Measurements from ENCODE around the gene TSPAN5.
A peak's percentile ranks its signal among the peaks of the same experiment; 100 is the strongest.

The TSPAN5 gene

GRCh38 chr4:98672583-98673287, 14.3 kb upstream of the TSPAN5 start:
- DNase-seq: no peak

GRCh38 chr4:98671131-98671530, 12.7 kb upstream of the TSPAN5 start:
- DNase-seq: no peak

GRCh38 chr4:98670186-98670585, 11.8 kb upstream of the TSPAN5 start:
- no peak for DNase-seq

DNA sequence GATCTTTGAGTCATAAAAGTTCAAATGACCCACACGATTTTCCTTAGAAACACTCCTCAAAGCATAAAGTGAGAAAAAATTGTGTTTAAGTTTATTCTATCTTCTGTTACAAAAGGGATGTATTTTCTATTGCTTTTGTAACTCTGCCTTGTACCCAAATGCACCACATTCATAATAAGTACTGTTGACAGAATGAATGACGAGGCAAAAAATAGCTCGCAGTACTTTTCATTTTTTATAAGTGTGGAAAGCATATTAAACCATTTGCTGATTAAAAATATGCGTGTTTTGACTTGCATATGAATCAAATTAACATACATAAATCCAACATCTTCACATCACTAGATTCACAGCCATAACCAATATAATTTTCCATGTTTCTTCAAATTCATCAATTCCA, 11.2 kb upstream of the TSPAN5 start:
- DNase-seq: no peak

- no peak for DNase-seq
Observed at GRCh38 chr4:98664959-98665358, 6.5 kb upstream of the TSPAN5 start.

GRCh38 chr4:98663226-98664006, 5.0 kb upstream of the TSPAN5 start:
- no peak for DNase-seq

- DNase-seq: peak; percentile 17
Observed at GRCh38 chr4:98662626-98663225, 4.3 kb upstream of the TSPAN5 start.

DNA sequence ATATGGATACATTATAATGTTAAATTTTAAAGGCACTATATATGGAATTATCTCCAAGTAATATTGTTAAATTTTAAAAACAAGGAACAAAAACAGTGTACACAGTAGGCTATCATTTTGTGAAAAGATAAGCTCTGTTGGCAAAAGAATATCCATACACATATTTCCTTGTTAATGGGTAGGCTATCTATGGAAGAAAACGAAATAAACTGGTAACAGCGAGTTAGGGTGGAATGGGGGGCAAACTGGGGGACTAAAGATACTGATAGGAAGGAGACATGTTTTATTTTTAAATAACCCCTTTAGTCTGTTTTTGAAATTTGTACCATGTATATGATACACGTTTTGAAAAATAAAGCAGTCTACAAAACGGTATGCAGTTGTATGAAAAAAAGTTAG, 3.6 kb upstream of the TSPAN5 start:
- DNase-seq: no peak

GRCh38 chr4:98661371-98662054, 3.1 kb upstream of the TSPAN5 start:
- no peak for DNase-seq

- no peak for DNase-seq
Observed at GRCh38 chr4:98659741-98660462, 1.5 kb upstream of the TSPAN5 start.

DNA sequence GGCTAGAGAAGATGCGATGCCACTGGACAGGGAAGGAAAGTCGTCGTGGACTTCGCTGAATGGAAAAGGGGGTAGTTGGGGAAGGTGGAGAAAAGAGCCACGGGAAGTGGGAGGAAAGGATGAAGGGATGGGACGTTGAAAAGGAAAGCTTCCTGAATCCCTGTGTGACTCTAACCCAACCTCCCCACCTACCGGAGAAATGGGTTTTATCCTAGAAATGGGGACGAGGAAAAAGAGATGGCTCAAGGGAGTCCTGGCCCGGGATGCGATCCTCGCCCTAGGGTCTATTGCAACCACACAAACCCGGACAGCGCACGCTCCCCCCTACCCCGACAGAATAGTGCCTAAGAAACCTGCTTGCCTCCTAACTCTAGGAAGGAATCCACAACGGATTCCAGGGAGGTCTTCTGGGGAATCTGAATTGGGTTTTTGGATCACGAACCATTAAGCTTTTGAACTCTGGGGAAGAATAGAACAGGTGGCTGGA, 738 bp upstream of the TSPAN5 start:
- DNase-seq: no peak

DNA sequence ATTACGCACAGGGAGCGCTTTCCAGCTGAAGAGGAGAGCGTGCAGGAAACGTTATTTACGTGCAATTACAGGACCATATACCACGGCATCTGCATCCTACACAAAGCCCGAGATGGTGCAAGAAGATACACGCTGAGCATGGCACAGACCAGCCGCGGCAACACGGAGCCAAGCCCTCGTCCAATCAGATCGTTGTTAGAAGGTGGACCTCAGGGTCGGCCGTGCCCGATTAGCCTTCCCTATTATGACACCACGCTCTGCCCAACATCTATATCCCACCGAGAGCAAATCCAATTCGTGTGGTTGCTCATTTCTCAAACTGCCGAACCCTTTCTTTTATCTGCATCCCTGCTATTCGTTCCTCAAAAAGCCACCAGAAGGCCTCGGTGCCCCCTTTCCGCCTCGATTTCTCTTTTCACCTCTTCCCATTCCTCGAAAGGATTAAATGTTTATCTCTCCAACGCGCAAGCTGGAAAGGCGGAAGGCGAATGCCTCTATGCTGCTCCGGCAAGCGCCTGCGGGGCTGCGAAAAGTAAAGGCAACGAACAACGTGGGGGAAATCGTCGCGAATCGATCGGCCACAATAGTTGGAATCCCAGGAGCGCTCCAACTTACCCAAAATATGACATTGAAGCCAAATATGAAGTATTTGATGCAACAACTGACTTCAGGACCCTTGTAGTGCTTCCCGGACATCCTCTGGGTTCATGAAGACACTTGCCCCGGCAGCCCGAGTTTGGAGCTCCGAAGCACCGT, 702 bp downstream of the TSPAN5 start:
- peak; percentile 55 for DNase-seq

- no peak for DNase-seq
Observed at GRCh38 chr4:98656886-98657285, 1.5 kb downstream of the TSPAN5 start.

GRCh38 chr4:98656443-98656842, 2.0 kb downstream of the TSPAN5 start:
- no peak for DNase-seq

DNA sequence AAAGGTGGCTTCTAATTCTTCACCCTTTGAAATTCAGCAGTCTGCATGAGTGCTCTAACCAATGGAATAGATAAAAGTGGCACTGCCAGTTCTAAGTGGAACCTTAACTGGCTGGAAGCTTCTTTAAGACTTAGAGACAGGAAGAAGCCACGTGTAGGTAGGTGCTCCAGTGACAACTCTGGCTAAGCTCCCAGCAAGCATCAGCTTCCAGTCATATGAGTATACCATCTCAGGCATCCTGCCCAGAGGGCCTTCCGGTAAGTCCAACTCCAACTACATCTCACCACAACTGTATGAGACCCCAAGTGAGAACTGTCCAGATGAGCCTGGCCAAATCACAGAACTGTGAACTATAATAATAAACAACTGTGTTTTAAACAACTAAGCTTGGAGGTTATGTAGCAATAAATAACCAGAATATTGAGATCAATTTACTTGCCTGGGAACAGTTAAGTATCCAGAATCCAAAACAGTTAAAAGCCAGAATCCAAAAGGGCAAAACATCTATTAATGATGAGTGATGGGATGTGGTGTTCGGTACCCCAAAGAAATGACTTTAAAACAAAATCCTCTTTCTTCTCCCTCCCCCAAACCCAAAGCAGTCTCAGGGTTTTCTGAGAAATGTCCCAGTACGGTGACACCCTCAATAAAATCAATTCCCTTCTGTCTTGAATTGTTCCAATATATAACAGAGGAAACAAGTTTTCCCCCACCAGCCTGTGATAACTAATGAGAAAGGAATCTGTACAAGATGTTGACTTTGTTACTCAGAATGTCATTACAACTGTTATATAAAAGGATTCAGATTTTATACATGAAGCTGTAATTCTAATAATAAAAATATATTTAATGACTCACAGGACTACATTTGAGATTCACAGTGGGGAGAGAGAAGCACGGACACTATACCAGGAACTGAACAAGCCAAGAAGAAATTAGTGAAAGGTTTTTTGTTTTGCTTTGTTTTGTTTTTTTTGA, 4.2 kb downstream of the TSPAN5 start:
- no peak for DNase-seq

GRCh38 chr4:98652996-98653395, 5.4 kb downstream of the TSPAN5 start:
- no peak for DNase-seq

DNA sequence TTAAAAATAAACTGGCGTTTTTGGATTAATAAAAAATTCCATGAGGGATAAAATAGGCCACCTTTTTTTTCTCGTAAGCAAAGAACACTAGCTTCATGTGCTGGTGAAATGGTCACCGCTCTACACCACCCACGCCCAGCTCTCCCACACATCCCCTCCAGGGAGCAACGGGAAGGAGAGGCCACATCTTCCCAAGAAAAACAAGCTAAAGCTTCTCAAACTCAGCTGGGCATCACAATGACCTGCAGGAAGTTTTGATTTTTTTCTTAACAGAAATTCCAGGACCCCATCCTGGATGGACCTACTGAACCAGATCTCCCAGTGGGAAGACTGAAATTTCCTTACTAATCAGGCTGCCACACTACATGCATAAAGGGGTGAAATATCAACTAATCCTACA, 9.8 kb downstream of the TSPAN5 start:
- DNase-seq: no peak

DNA sequence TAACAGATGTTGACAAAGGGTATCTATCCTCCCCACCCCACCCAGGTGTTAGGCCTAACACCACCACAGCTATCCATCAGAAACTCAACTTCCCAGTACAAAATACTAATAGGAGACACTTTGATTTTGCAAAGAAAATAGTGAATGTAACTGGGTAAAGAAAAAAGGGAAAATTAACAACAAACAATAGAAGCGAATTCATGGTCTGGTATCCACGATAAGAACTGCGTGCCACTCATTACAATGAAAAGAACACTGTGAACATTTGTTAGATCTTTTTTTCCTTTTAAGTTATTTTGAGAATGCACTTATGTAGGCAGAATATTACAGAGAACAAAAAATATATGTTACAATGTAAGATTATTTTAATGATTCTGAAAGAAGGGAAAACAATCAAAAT, 12.0 kb downstream of the TSPAN5 start:
- no peak for DNase-seq

GRCh38 chr4:98645527-98645926, 12.9 kb downstream of the TSPAN5 start:
- DNase-seq: no peak

DNA sequence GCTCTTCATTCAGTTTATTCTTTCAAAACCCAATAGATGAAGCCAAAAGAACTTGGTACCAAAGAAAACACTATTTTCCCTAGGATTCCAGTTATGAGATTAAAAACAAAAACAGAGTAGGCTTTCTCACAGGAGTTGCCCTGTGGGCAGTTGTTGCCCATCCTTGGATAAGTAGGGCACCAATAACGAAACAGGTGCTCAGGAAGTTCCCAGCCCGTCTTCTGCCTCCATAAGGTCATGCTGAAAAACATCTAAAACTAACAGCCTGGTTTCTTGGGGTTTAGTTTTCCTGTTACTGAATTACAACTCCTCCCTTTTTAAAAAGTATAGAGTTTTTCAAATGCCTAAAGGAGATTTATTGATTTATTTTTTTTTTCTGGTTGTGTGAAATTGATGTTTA, 14.7 kb downstream of the TSPAN5 start:
- no peak for DNase-seq

- no peak for DNase-seq
Observed at GRCh38 chr4:98642991-98643426, 15.4 kb downstream of the TSPAN5 start.

Measured in NCI-H345 (cell line).